K562 (cell line): Measurements from ENCODE around the gene ADM2. TPM values are rescaled to one million over a fixed set of nuclear protein-coding genes. Genes with fewer than 3 reads are reported as not detected.

Experiments used
- ATAC-seq: fragments of 200-7000 bp; cut with Tn5 transposase; 3 replicates; pipeline ENCODE4 v1.9.1; 2020; ENCODE audit warnings: moderate library complexity
- BruUV-seq: library from RNA; stranded (reverse); fragments of 400-500 nt; replicated peaks from 2 replicates; lab custom pipeline; 2021; lab: Mats Ljungman, UMichigan
- CTCF ChIA-PET: fragments of 300-600 bp; formaldehyde crosslinking; extraction: SDS; loops from one replicate; lab custom pipeline; 2021; ENCODE audit warnings: low intra/inter-chr PET ratio; lab: Yijun Ruan, JAX
- POLR2A ChIA-PET: fragments of 300-600, 350-650 bp; sonication (Branson Sonifier 250); formaldehyde crosslinking; extraction: SDS; loops from one replicate; lab custom pipeline; 2021; ENCODE audit warnings: antibody characterized with exemption, inconsistent platforms; lab: Yijun Ruan, JAX
- DNase-seq, 4 experiments: peaks; one replicate each; pipeline versions ENCODE4 v3.0.0 to v3.0.0-alpha.2; 2011 to 2018; ENCODE audit warnings: low spot score in 3 of 4, mixed read lengths in 3 of 4; ENCODE audit errors: extremely low read depth in 1 of 4
- FAIRE-seq: peaks from 2 replicates; lab custom pipeline; 2011; peaks lifted over from hg19 to GRCh38; lab: Jason Lieb, UNC
- H2AFZ ChIP-seq: 2 replicates; pipeline ENCODE4 v1.6.0; 2011; ENCODE audit warnings: low read depth, low read length, control low read depth, inconsistent platforms
- H3K27ac ChIP-seq: fragments of 200-600 bp; 3 replicates; pipeline ENCODE4 v1.8.0; 2011; ENCODE audit warnings: low read depth, mild to moderate bottlenecking, control low read depth, inconsistent platforms, low read length, moderate library complexity, mixed read lengths; ENCODE audit errors: extremely low read depth
- H3K27me3 ChIP-seq, 2 experiments: fragments of 300-600 bp in 1 of 2; 2 replicates in 1 of 2; 3 replicates in 1 of 2; pipeline versions ENCODE4 v1.6.0 to v1.8.0; 2011; ENCODE audit warnings: inconsistent platforms in 2 of 2, low read length in 2 of 2, mild to moderate bottlenecking in 1 of 2, mixed read lengths in 1 of 2, moderate library complexity in 1 of 2; ENCODE audit not compliant: control insufficient read depth in 2 of 2, insufficient read depth in 2 of 2
- H3K36me3 ChIP-seq: fragments of 300-600 bp; 3 replicates; pipeline ENCODE4 v1.8.0; 2011; ENCODE audit warnings: mild to moderate bottlenecking, low read length, inconsistent platforms; ENCODE audit not compliant: control insufficient read depth, insufficient read depth
- H3K4me1 ChIP-seq, 2 experiments: fragments of 200-600 bp in 1 of 2; replicated peaks in 1 of 2; 2 replicates in 1 of 2; 3 replicates in 1 of 2; pipeline versions ENCODE4 v1.5.1 to v1.8.0; 2011; ENCODE audit warnings: inconsistent platforms in 2 of 2, low read length in 2 of 2, mild to moderate bottlenecking in 1 of 2, mixed read lengths in 1 of 2, moderate library complexity in 1 of 2; ENCODE audit not compliant: control insufficient read depth in 2 of 2, insufficient read depth in 2 of 2
- H3K4me2 ChIP-seq: 2 replicates; pipeline ENCODE4 v1.6.1; 2011; ENCODE audit warnings: low read length, control low read depth, inconsistent platforms, mixed read lengths; ENCODE audit not compliant: insufficient read depth
- H3K4me3 ChIP-seq: fragments of 200-600 bp; sonication (generic), shearing (Covaris generic); 2 replicates; pipeline ENCODE4 v1.5.1; 2016; ENCODE audit warnings: control low read depth, inconsistent platforms
- H3K79me2 ChIP-seq: fragments of 200-600 bp; 3 replicates; pipeline ENCODE4 v1.8.0; 2011; ENCODE audit warnings: low read length, inconsistent platforms; ENCODE audit not compliant: control insufficient read depth, insufficient read depth
- H3K9ac ChIP-seq, 2 experiments: 2 replicates each; pipeline versions ENCODE4 v1.6.0 to v1.6.1; 2011; ENCODE audit warnings: low read depth in 2 of 2, low read length in 2 of 2, control low read depth in 1 of 2, inconsistent platforms in 1 of 2, mild to moderate bottlenecking in 1 of 2, mixed read lengths in 1 of 2; ENCODE audit not compliant: insufficient read depth in 1 of 2
- H3K9me1 ChIP-seq: one replicate; pipeline ENCODE4 v1.6.0; 2011; ENCODE audit warnings: inconsistent platforms, mild to moderate bottlenecking, low read length, moderate library complexity; ENCODE audit not compliant: control insufficient read depth, insufficient read depth
- H3K9me3 ChIP-seq: replicated peaks from 2 replicates; pipeline ENCODE4 v1.5.1; 2011; ENCODE audit warnings: low read depth, low read length, inconsistent platforms; ENCODE audit not compliant: control insufficient read depth, insufficient read depth
- H4K20me1 ChIP-seq: replicated peaks from 2 replicates; pipeline ENCODE4 v1.6.1; 2011; ENCODE audit warnings: low read length, inconsistent platforms, mixed read lengths; ENCODE audit not compliant: control insufficient read depth, insufficient read depth
- CC2D1A ChIP-seq: fragments of 450-650 bp; IDR thresholded peaks from 2 replicates; pipeline ENCODE4 v1.6.1; 2017; ENCODE audit warnings: mild to moderate bottlenecking
- CREBBP ChIP-seq: IDR thresholded peaks from one replicate; pipeline ENCODE4 v1.6.1; 2012; ENCODE audit warnings: low read depth, mild to moderate bottlenecking, control low read depth, inconsistent platforms, low read length
- HNRNPK ChIP-seq: fragments of 200-400 bp; formaldehyde crosslinking; IDR thresholded peaks from one replicate; pipeline ENCODE4 v1.6.1; 2018; ENCODE audit warnings: mild to moderate bottlenecking, low read depth, low read length; ENCODE audit not compliant: poor library complexity, severe bottlenecking
- MAFG ChIP-seq: fragments of 450-650 bp; conservative IDR thresholded peaks from 2 replicates; pipeline ENCODE4 v1.6.1; 2016; ENCODE audit warnings: missing genetic modification characterization, missing compliant biosample characterization
- NELFE ChIP-seq: IDR thresholded peaks from 2 replicates; pipeline ENCODE4 v1.6.1; 2011; ENCODE audit warnings: mild to moderate bottlenecking; ENCODE audit not compliant: insufficient read depth, insufficient read length
- RAD51 ChIP-seq: fragments of 450-650 bp; IDR thresholded peaks from 2 replicates; pipeline ENCODE4 v1.7.1; 2016; ENCODE audit warnings: low read depth, mild to moderate bottlenecking, borderline replicate concordance
- SAFB ChIP-seq: fragments of 200-400 bp; formaldehyde crosslinking; IDR thresholded peaks from 2 replicates; pipeline ENCODE4 v1.6.1; 2017; ENCODE audit warnings: low read depth, low read length, borderline replicate concordance
- ZFP1 ChIP-seq: fragments of 450-650 bp; formaldehyde crosslinking; IDR thresholded peaks from 2 replicates; pipeline ENCODE4 v1.4.0; 2020; ENCODE audit warnings: mild to moderate bottlenecking, mixed read lengths
- ZNF41 ChIP-seq: fragments of 250-450 bp; sonication (Bioruptor Pico); conservative IDR thresholded peaks from 2 replicates; pipeline ENCODE4 v1.4.0; 2020; ENCODE audit warnings: mild to moderate bottlenecking
- WGBS: fragments of 100-300 bp; shearing (Covaris generic); methylation state at CpG from one replicate; pipeline ENCODE4 v1.1.6; 2016; ENCODE audit warnings: low coverage, mixed read lengths; ENCODE audit not compliant: insufficient coverage; ENCODE audit errors: missing lambda C conversion rate; 5-methylcytosine and 5-hydroxymethylcytosine counted together
- in situ Hi-C: fragments of 300-500 bp; cut with MboI; formaldehyde crosslinking; loops from 4 replicates; pipeline ENCODE4 v1.15.0; 2018; ENCODE audit warnings: inconsistent platforms, mixed read lengths
- intact Hi-C: fragments of 100-400 bp; cut with micrococcal nuclease; formaldehyde crosslinking; loops from 2 replicates; pipeline ENCODE4 v1.14.2; 2022
- polyA plus RNA-seq, 8 experiments: library from polyadenylated mRNA; depleted of rRNA in 4 of 8; stranded (reverse) in 5 of 8; unstranded in 3 of 8; fragments of >200 nt; fragmentation: Nextera tagmentation in 2 of 8; fragmentation: Illumina TruSeq in 1 of 8; extraction: Ambion mirVana in 2 of 8; extraction: Trizol in 1 of 8; gene quantifications; 2 replicates each; pipeline versions ENCODE4 v1.2.1 to v1.2.3, GENCODE V29; 2011 to 2014; ENCODE audit warnings: inconsistent platforms in 1 of 8, missing spikeins in 1 of 8
- total RNA-seq, 7 experiments: library from RNA; depleted of rRNA in 6 of 7; stranded (reverse); fragments of >200 nt in 6 of 7; fragmentation: Illumina TruSeq in 2 of 7; extraction: Trizol in 2 of 7; gene quantifications; 2 replicates each; pipeline versions ENCODE4 v1.2.1 to v1.2.3, GENCODE V29; 2011 to 2021; ENCODE audit warnings: low replicate concordance in 1 of 7
- TF ChIP-seq, protein P1 (sequence below): fragments of 250-450 bp; sonication (Bioruptor Pico); IDR thresholded peaks from 2 replicates; pipeline ENCODE4 v1.8.0; 2022; ENCODE audit warnings: inconsistent platforms, mild to moderate bottlenecking, moderate library complexity, borderline replicate concordance
- TF ChIP-seq, protein P2 (sequence below): fragments of 450-650 bp; IDR thresholded peaks from 2 replicates; pipeline ENCODE4 v1.6.1; 2016
- TF ChIP-seq, protein P3 (sequence below): sonication (generic); formaldehyde crosslinking; IDR thresholded peaks from 2 replicates; pipeline ENCODE4 v1.4.0; 2020; ENCODE audit warnings: mild to moderate bottlenecking, missing genetic modification reagents

The ADM2 gene
- total and polyA plus RNA-seq, 9 of the 15 experiments (the other 6 are each of a cell fraction or from before 2014, with no cell fraction given) = 0.11 to 5.1 (median 0.38) TPM

DNA sequence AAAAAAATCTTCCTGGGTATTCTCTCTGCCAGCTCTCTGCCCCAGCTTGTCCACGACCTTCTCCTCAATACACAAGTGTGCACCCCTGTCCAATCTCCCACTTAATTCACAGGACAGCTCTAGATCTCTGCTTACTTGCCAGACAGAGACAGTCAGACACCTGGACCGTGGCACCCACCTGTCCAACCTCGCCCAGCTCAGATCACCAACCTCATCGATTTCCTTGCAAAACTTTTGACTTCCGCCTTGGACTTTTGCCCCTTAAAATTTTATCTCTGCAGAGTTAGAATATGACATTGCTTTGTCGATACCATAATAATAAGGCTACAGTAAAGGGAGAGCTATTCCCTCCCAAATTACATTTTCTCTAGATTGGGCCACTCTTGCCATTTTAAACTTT is 15.8 kb downstream of the ADM2 start:
- intact Hi-C loops (loop anchor here (5.0 kb wide), 1 partner anchor 255 kb away; no protein-coding TSS in a partner anchor), in situ Hi-C loops (no loop called here)
- Histone ChIP-seq H3K27ac (no peak overlapping the region), H3K9me3 (0 out of 2 replicates have a peak, but pooled peaks cover 1% of the 10 kb centered on the region), H2AFZ (no peak overlapping the region), H3K4me2 (no peak overlapping the region), H3K9ac (no peak overlapping the region), H3K9me1 (no peaks in the 10 kb centered on the region), H3K27me3 (no peaks in the 10 kb centered on the region), H3K36me3 (no peaks in the 10 kb centered on the region; the same call in 2 of the 3 replicates), H3K4me3 (no peak overlapping the region), H4K20me1 (no peaks in the 10 kb centered on the region), H3K4me1 (peaks cover 3 to 16% of the 10 kb centered on the region in 2 experiments; a peak in 2 of 5 replicates), H3K79me2 (no peaks in the 10 kb centered on the region)
- ChIA-PET CTCF (no interaction called here), POLR2A (interaction anchor here (0.6 to 1.3 kb wide), 6 partner anchors 9 to 532 kb away, joined by 3 to 5 read pairs (median 3); partner anchors contain the start of genes LMF2 and NCAPH2)
- no peak for ATAC-seq
- FAIRE-seq = no peak
- no peak for DNase-seq
- no TSS peak for BruUV-seq
- TF ChIP-seq, protein P1, sequence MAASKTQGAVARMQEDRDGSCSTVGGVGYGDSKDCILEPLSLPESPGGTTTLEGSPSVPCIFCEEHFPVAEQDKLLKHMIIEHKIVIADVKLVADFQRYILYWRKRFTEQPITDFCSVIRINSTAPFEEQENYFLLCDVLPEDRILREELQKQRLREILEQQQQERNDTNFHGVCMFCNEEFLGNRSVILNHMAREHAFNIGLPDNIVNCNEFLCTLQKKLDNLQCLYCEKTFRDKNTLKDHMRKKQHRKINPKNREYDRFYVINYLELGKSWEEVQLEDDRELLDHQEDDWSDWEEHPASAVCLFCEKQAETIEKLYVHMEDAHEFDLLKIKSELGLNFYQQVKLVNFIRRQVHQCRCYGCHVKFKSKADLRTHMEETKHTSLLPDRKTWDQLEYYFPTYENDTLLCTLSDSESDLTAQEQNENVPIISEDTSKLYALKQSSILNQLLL (CRISPR knock-in tag) = no peak
- TF ChIP-seq, protein P2, sequence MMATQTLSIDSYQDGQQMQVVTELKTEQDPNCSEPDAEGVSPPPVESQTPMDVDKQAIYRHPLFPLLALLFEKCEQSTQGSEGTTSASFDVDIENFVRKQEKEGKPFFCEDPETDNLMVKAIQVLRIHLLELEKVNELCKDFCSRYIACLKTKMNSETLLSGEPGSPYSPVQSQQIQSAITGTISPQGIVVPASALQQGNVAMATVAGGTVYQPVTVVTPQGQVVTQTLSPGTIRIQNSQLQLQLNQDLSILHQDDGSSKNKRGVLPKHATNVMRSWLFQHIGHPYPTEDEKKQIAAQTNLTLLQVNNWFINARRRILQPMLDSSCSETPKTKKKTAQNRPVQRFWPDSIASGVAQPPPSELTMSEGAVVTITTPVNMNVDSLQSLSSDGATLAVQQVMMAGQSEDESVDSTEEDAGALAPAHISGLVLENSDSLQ = no peak
- TF ChIP-seq NELFE (no peak), ZFP1 (no peak), SAFB (no peak), MAFG (tag) (no peak), CREBBP (no peak), HNRNPK (no peak), ZNF41 (CRISPR knock-in tag) (no peak), RAD51 (no peak), CC2D1A (no peak)
- TF ChIP-seq, protein P3, sequence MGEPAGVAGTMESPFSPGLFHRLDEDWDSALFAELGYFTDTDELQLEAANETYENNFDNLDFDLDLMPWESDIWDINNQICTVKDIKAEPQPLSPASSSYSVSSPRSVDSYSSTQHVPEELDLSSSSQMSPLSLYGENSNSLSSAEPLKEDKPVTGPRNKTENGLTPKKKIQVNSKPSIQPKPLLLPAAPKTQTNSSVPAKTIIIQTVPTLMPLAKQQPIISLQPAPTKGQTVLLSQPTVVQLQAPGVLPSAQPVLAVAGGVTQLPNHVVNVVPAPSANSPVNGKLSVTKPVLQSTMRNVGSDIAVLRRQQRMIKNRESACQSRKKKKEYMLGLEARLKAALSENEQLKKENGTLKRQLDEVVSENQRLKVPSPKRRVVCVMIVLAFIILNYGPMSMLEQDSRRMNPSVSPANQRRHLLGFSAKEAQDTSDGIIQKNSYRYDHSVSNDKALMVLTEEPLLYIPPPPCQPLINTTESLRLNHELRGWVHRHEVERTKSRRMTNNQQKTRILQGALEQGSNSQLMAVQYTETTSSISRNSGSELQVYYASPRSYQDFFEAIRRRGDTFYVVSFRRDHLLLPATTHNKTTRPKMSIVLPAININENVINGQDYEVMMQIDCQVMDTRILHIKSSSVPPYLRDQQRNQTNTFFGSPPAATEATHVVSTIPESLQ (CRISPR knock-in tag) = no peak
- 72% methylated on average over 5 of the region's 6 CpGs for WGBS
